DMS 273 (cell line): ENCODE measurements around the gene C16orf78.

Experiments
- DNase-seq: peaks from one replicate; lab custom pipeline; 2025; ENCODE audit not compliant: unreplicated experiment; lab: John Stamatoyannopoulos, UW

The C16orf78 gene

DNA sequence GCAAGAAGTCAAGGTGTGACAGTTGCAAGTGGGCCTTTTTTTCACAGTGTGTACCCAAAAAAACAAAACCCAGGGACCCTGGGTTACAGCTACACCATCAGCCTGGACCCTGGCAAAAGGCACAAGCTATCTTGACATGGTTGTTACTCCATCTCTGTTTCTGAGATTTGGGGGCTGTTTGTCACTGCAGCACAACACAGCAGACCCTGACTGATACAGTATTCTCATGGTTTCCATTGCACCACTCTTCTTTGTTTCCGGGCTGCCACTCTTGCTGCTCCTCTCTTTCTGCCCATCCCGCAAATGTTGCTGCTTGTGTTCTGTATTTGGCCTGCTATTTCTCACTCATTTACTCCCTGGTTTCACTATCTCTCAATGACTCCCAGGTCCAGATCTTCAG is 55.2 kb downstream of the C16orf78 start:
- no peak for DNase-seq

DNA sequence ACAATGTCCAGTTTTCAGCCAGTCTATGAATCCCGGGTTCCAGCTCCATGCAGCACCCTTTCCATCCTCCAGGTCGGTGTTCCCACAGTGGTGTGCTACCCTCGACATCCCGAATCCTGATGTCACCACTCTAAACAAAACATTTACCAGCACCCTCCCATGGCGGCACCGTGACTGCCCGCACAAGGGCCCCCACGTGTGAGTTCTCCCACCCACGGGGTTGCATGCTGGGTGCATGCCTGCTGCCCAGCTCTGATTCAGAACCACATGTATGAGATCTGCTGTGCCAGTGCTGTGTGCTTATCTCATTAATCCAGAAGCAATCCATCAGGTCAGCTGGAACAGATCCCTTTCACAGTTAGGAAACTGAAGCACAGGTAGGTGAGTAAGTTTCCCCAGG is 57.4 kb downstream of the C16orf78 start:
- DNase-seq: no peak

DNA sequence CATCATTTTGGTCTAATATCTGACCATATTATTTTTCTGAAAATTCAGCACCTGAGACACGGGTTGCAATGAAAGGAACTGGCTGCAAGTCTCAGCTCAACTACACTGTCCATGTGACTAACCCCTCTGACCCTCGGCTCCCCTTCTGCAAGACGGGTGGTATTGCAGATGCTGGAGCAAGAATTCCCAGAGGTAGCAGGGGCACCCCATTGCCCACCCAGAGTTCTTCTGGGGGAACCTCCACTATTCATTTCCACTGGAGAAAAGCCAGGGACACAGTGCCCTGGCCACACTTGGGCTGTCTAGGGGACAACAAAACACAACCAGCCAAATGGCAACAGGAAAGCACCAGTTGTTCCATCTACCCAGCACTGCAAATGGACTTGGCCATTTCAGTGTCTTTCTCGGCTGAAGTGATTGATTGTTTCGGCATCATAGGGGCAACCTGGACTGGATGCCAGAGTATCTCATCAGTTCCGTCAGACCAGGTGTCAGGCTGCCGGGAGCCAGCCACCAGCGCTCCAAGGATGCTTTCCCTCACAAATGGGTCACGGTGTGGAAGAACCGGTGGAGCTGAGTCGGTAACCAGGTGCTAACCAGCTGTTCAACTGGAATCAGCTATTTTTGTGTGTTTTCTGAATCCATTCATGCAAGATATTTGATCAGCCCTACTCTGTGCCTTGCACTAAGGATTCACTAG is 58.1 kb downstream of the C16orf78 start:
- no peak for DNase-seq

DNA sequence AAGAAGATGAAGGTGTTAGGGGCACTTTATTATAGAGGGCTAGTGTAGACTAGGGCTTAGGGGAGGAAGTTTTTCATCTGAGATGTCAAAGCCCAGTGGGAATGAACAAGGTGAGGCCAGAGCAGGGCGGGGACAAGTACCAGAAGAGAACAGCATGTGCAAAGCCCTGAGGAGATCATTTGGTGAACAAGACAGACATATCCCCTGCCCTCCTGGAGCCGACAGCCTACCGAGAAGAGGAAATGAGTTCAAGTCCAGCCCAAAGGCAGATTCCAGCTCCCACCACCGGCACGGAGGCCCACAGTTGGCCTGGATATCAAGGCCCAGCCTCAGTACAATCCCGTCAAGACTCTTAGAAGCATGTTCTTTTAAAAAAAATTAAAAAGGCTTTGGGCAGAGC is 61.1 kb downstream of the C16orf78 start:
- no peak for DNase-seq

DNA sequence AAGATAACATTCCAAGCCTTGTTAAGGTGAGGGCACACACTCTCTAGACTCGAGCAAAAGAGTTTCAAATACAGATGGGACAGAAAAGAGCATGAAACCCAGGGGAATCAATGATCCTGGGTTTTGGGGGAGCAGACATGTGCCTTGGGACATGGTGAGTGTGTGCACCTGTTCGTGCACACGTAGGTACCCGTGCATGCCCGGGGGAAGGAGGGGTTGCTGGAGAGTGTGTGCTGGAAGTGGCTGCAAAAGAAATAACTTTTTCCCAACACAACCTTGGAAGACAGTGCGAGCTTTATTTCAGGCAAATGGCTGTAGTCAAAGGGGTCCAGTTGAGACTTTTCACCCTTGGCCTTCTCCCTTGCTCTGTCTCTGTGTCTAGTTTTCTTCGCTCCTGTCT is 62.6 kb downstream of the C16orf78 start:
- DNase-seq: no peak

DNA sequence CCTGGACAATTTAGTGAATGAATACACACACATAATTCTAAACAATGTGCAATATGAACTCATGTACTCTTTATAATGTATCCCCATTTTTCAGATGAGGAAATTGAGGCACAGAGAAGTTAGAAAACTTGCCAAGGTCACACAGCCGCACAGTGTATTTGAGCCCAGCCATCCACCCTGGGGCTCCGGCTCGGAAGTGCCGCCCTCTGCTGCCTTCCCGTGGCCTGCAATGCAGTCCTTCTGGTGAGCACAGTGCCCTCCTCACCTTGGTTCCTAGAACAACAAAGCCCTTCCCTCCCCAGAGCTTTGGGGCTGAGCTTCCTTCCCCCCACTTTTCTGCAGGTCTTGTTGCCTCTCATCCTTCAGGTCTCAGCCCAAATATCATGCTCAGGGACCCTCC is 63.7 kb downstream of the C16orf78 start:
- peak; percentile 18 for DNase-seq

DNA sequence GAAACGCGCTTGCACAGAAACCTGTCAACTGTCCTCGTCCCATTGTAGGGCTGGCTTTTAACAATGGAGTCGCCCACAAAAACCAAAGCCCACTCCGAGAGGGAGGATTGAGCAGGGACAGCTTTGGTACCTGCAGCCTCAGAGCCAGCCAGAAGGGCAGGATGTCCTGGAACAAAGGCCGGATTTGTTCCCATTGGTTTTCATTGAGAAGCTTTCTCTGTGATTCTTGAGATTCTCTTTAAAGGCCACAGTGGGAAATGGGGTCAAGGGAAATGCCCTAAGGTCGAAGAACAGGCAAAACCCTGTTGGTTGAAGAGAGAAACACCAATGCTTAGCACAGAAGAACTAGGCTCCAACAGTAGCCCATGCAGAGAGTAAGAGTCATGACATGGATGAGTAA is 65.4 kb downstream of the C16orf78 start:
- DNase-seq: no peak

DNA sequence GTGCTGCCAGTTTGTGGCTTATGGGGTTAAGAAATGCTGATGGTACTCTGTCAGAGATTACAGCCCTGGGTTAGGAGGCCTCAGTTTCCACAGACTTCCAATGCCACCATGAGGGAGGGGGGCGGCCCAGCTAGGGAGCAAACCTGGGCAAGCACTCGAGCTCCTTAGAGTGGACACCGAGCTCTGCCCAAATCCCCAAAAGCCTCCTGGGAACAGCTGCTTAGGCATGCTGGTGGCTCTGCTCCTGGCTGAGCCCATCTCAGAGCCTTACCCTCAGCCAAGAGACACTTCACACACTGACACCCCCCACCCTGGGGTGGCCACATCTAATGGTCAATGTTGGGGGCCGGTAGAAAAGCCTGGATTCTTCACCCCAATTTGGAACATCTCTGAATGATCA is 66.1 kb downstream of the C16orf78 start:
- no peak for DNase-seq

DNA sequence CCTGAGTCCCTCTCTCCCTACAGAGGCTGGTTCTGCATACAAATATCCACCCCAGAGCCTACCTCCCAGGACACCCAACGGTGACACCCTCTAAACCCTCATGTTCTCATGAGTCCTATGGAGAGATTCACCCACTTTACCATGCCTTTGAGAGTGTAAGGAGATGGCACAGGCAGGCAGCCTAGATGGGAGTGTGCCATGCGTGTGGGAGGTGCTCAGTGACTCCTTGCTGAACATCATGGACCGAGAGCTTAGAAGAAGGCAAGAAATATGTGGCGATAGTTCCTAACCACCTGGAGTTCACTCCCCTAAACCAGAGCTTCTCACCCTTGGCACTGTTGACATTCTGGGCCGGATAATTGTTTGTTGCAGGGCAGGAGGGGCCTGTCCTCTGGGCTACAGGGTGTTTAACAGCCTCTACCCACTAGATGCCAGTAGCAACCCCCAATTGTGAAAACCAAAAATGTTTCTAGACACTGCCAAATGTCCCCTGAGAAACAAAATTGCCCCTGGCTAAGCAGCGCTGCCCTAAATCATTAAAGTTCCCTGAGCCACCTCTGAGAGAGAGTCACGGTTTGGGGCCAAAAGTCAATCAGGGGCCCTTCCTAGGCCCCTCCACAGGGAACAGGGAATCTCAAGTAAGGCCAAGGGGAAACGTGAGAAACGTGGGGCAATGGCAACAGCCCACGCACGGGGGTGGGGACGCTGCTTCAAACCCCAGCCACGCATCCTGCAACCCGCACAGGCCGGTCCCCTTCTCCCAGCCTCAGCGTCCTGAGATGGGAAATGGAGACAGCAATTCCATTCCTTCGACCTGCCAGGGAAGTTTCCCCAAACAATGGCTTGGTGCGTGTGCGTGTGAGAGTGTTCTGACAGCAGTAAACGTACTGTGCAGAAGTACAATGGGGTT is 66.8 kb downstream of the C16orf78 start:
- DNase-seq: peak; percentile 80

DNA sequence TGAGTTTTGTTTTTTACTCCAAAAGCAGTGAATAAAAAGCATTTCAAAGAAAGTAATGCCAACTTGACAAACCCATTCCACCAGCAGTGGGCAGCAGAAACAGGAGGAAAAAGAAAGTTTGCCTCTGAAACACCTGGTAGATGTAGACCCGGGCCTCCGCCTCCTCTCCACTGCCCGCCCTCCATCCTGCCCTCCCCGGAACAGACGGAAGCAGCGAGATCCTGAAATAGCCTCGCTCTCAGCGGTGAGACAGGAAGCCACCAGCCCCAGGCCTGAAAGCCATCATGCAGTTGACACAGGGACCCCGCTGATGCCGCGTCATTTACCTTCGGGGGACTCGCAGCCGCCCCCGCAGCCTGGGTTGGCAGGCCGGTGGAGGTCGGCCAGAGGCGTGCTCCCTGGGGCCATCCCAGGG is 67.8 kb downstream of the C16orf78 start:
- DNase-seq: peak; percentile 88

DNA sequence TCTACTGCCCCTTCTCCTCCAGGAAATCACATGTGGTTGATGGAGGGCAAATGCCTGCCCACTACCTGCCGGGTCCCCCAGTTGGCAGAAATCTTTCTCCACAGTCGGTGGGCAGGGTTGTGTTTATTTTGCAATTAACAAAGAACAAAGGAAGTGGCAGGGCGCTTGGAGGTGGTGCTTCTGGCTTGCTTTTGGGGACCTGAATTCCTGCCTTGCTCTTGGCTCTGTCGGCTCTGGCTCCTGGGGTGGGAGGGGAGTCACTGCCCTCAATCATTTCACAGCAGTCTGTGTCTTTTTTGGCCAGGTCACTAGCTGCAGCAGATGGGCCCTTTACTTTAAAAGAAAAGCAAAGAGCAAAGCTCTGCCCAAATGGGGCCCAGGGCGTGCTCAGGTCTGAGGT is 69.2 kb downstream of the C16orf78 start:
- peak; percentile 14 for DNase-seq

DNA sequence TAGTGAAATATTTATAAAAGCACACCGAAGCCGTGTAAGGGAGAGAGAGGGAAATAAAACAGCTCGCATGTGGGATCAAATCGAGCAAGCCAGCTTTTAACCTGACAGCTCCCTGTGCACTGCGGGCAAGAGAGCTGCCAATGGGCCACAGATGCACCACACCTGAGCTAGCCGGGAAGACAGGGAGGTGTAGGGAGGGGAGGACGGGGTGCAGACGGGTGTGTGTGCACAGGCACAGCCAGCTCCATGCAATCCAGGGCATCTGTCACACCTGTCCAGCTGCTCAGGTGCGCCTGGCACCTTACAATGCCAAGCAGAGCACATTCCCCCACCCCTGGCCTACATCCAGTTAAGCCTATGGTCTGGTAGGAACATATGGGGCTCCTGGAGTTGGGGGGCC is 70.0 kb downstream of the C16orf78 start:
- DNase-seq: no peak

DNA sequence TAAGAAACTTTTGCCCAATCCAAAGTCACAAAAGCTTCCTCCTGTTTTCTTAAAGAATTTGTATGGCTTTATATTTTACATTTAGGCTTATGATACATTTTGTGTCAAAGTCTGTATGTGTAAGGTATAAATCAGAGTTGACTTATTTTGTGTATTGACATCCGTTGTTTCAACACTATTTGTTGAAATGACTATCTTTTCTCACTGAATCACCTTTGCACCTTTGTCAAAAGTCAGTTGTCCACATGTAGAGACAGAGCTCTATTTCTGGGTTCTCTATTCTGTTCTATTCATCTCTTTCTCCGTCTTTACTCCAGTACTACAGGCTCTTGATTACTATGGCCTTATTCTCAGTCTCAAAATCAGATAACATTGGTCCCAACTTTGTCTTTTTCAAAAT is 73.2 kb downstream of the C16orf78 start:
- no peak for DNase-seq
